Measurements from ENCODE around the gene ARHGEF10L.

Gene ARHGEF10L

DNA sequence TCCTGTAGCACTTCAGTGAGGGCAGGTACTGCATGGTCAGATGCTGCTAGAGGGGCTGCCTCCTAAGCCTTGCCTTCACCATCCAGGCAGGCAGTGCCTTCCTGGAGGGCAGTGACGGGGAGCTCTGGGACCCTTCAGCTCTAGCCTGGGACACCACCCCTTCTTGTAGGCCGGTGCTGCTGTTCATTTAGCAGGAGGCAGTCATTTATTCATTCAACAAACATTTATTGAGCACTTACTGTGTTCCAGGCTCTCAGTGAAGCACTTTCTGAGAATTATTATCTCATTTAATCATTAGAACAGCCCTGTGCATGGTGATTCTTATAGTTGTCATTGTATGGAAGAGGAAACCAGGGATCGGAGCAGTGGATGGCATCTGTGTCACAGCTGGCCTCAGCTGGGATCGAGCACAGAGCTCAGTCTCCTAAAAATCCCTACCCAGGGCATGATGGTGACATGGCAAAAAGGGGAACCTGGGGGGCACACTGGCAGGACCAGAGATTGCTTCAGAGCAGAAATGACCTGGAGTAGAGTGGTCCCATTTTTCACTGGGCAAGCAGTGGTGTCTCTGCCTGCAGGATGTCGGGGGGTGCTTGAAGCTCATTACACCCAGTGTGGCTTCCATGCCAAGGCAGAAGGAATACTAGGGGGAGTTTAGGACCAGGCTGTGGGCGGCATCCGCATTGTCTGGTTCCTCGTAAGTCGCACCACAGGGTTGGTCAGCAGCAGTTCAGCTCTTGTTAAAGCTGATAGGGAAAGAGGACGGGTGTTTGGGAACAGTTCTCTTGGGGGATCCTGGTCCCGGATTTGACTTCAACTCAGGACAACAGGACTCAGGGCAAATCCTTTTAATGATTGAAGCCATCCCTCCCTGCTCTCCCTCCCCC is 28.8 kb downstream of the ARHGEF10L start:
- no peaks in the 10 kb centered on the region for H3K27me3 ChIP-seq (ENCODE audit: insufficient read depth, poor library complexity, severe bottlenecking)
- TF ChIP-seq GABPA (IDR thresholded peaks at IDR 0.05; ENCODE audit: low read depth) (no peak), POLR2AphosphoS5 (IDR thresholded peaks at IDR 0.05; ENCODE audit: low read depth) (no peak), SPI1 (IDR thresholded peaks at IDR 0.05; ENCODE audit: borderline replicate concordance, low read depth) (no peak)
- TF ChIP-seq, protein P1, sequence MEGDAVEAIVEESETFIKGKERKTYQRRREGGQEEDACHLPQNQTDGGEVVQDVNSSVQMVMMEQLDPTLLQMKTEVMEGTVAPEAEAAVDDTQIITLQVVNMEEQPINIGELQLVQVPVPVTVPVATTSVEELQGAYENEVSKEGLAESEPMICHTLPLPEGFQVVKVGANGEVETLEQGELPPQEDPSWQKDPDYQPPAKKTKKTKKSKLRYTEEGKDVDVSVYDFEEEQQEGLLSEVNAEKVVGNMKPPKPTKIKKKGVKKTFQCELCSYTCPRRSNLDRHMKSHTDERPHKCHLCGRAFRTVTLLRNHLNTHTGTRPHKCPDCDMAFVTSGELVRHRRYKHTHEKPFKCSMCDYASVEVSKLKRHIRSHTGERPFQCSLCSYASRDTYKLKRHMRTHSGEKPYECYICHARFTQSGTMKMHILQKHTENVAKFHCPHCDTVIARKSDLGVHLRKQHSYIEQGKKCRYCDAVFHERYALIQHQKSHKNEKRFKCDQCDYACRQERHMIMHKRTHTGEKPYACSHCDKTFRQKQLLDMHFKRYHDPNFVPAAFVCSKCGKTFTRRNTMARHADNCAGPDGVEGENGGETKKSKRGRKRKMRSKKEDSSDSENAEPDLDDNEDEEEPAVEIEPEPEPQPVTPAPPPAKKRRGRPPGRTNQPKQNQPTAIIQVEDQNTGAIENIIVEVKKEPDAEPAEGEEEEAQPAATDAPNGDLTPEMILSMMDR (IDR thresholded peaks at IDR 0.05; ENCODE audit: insufficient read depth, low read length) = no peak
- TF ChIP-seq, protein P2, sequence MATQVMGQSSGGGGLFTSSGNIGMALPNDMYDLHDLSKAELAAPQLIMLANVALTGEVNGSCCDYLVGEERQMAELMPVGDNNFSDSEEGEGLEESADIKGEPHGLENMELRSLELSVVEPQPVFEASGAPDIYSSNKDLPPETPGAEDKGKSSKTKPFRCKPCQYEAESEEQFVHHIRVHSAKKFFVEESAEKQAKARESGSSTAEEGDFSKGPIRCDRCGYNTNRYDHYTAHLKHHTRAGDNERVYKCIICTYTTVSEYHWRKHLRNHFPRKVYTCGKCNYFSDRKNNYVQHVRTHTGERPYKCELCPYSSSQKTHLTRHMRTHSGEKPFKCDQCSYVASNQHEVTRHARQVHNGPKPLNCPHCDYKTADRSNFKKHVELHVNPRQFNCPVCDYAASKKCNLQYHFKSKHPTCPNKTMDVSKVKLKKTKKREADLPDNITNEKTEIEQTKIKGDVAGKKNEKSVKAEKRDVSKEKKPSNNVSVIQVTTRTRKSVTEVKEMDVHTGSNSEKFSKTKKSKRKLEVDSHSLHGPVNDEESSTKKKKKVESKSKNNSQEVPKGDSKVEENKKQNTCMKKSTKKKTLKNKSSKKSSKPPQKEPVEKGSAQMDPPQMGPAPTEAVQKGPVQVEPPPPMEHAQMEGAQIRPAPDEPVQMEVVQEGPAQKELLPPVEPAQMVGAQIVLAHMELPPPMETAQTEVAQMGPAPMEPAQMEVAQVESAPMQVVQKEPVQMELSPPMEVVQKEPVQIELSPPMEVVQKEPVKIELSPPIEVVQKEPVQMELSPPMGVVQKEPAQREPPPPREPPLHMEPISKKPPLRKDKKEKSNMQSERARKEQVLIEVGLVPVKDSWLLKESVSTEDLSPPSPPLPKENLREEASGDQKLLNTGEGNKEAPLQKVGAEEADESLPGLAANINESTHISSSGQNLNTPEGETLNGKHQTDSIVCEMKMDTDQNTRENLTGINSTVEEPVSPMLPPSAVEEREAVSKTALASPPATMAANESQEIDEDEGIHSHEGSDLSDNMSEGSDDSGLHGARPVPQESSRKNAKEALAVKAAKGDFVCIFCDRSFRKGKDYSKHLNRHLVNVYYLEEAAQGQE (IDR thresholded peaks at IDR 0.05; ENCODE audit: insufficient replicate concordance, low read depth) = no peak
- H3K27ac ChIP-seq (replicated peaks) = no peak overlapping the region
- no peak overlapping the region for H3K4me3 ChIP-seq (replicated peaks; ENCODE audit: insufficient read depth, low read length)
- no peak for DNase-seq (ENCODE audit: low read depth in 1 of 2, low spot score in 1 of 2)

DNA sequence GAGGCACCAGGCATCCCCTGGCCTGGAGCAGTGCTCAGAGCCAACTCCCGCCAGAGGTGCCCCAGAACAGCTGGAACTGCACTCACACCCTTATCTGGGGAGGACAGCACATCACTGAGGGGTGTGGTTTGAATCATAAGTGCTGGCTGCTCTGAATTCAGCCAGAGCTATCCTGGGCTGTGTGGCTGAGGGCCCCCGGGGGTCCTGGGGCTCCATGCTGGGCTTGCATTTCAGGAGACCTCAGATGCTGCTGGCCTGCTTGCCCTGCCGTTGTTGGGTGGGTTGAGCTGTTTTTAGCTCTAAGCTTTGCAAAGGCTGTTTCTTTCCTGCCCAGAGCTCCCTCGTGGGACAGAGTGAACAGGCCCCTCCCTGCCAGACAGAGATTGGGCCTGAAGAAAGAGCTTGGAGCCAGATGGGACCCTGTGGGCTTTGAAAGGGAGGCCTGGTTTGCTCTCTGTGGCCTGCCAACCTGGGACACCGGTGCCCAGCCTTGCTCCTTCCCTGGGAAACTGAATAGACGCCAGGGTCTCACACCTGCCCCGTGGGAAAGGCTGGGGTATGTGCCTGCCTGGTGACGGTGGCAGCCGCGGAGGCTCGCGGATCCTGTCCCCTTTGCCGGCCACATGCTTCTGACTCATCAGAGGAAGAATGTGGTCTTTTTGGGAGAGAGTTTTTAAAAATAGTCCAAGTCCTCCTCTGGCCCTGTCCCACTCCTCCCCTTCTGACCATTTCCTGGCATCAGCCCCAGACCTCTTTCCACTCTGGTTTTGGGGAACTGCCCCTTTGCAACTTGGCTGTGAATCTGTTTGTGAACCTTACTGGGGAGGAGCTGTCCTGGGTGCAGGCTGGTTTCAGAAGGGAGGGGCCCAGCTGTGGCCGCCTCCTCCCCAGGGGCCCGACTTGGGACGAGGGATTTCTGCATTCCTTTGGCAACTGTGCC is 30.0 kb downstream of the ARHGEF10L start:
- peak in 1 of 2 experiments; percentile 27 for DNase-seq (ENCODE audit: low read depth in 1 of 2, low spot score in 1 of 2)
- no peak overlapping the region for H3K27ac ChIP-seq (replicated peaks)
- H3K27me3 ChIP-seq (ENCODE audit: insufficient read depth, poor library complexity, severe bottlenecking) = no peaks in the 10 kb centered on the region
- TF ChIP-seq POLR2AphosphoS5 (IDR thresholded peaks at IDR 0.05; ENCODE audit: low read depth) = no peak
- peak; percentile 18; the same call in 1 of the 2 replicates for TF ChIP-seq SPI1 (IDR thresholded peaks at IDR 0.05; ENCODE audit: borderline replicate concordance, low read depth)
- H3K4me3 ChIP-seq (replicated peaks; ENCODE audit: insufficient read depth, low read length) = no peak overlapping the region

DNA sequence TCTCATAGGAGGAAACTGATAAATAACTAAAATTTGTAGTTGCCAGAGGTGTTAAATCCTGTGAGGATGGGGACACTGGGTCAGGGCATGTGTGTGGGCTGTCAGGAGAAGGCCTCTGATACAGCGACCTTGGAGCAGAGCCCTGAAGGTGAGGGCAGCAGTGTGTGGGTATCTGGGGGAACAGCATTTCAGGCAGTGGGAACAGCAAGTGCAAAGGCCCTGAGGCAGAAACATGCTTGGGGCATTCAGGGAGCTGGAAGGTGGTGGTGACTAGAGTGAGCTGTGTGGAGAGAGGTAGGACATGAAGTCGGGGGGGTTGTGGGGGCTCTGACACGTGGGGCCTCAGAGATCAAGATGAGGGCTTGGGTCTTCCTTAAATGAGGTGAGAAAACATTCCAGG is 30.7 kb downstream of the ARHGEF10L start:
- TF ChIP-seq POLR2AphosphoS5 (IDR thresholded peaks at IDR 0.05; ENCODE audit: low read depth) (no peak), SPI1 (IDR thresholded peaks at IDR 0.05; ENCODE audit: borderline replicate concordance, low read depth) (no peak), GABPA (IDR thresholded peaks at IDR 0.05; ENCODE audit: low read depth) (no peak)
- TF ChIP-seq, protein P1 (IDR thresholded peaks at IDR 0.05; ENCODE audit: insufficient read depth, low read length) = no peak
- TF ChIP-seq, protein P2 (IDR thresholded peaks at IDR 0.05; ENCODE audit: insufficient replicate concordance, low read depth) = no peak
- no peaks in the 10 kb centered on the region for H3K27me3 ChIP-seq (ENCODE audit: insufficient read depth, poor library complexity, severe bottlenecking)
- no peak overlapping the region for H3K27ac ChIP-seq (replicated peaks)

More for the DNA sequence above, 30.7 kb downstream of the ARHGEF10L start:
- H3K4me3 ChIP-seq (replicated peaks; ENCODE audit: insufficient read depth, low read length) = no peak overlapping the region
- no peak for DNase-seq (ENCODE audit: low read depth in 1 of 2, low spot score in 1 of 2)
